Measurements from ENCODE around the gene GPR35.

- TF ChIP-seq MAX (CRISPR knock-in tag; IDR thresholded peaks at IDR 0.05) (no peak), CTCF (IDR thresholded peaks at IDR 0.05) (no peak), IRF1 (CRISPR knock-in tag; IDR thresholded peaks at IDR 0.05) (no peak), NR1H2 (CRISPR knock-in tag; IDR thresholded peaks at IDR 0.05) (no peak), TEAD4 (CRISPR knock-in tag; IDR thresholded peaks at IDR 0.05) (no peak), HMGXB4 (CRISPR knock-in tag; IDR thresholded peaks at IDR 0.05) (no peak), NR2C2 (CRISPR knock-in tag; IDR thresholded peaks at IDR 0.05) (no peak), ZNF219 (CRISPR knock-in tag; IDR thresholded peaks at IDR 0.05; ENCODE audit: borderline replicate concordance) (no peak), E2F4 (CRISPR knock-in tag; IDR thresholded peaks at IDR 0.05; ENCODE audit: borderline replicate concordance, low read depth) (no peak), E2F1 (CRISPR knock-in tag; IDR thresholded peaks at IDR 0.05) (no peak), IRF2 (CRISPR knock-in tag; IDR thresholded peaks at IDR 0.05; ENCODE audit: borderline replicate concordance, low read depth) (no peak)
Observed at GRCh38 chr2:240635121-240635997, 10.1 kb downstream of the GPR35 start.
